COLO668 (cell line): ENCODE measurements around the gene NCMAP.
A peak's percentile ranks its signal among the peaks of the same experiment; 100 is the strongest.
"Not testable (repeated sequence)": the region's sequence is repeated elsewhere in the genome, so short reads cannot be mapped to it uniquely, and the experiment has no call there.

Experiments used
- DNase-seq: peaks from one replicate; lab custom pipeline; 2025; ENCODE audit not compliant: unreplicated experiment; lab: John Stamatoyannopoulos, UW

Gene NCMAP

GRCh38 chr1:24555591-24556413 is at the start of gene NCMAP:
Gene NCMAP, plus strand, starts transcription at chr1:24556087. Its CDS starts 39,344 bp downstream, at chr1:24595431.
- peak; percentile 86 for DNase-seq

DNA sequence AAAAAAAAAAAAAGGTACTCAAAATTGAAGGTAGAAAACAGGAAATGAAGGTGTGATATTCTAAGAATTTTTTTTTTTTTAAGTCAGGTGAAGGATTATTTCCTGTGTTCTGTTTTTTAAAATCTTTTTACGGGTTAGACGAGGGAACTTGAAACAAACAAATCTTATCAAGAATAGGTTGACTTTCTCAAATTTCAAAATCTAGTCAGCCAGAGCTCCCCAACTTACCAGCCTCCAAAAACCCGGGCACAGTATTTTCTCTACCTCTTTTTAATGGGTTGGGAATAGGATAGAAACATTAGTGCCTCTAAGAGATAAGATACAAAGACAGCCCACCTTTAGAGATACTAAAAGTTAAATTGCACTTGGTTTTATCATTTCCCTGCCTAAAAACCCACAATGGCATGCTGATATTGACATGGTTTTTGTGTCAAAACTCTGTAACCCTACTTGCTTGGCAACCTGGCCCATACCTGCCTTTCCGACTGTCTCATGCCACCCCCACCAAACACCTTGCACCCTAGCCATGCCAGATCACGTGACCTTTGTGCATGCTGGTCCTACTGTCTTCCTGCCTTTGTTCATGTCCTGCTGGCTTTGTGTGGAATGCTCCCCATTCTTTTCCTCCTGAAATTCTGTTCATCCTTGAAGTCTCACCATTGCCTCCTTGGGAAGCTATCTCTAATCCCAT is 49.1 kb upstream of the NCMAP start:
- no peak for DNase-seq

GRCh38 chr1:24507405-24507804 is 48.5 kb upstream of the NCMAP start:
- no peak for DNase-seq

- DNase-seq = no peak
Observed at GRCh38 chr1:24508911-24509310, 47.0 kb upstream of the NCMAP start.

GRCh38 chr1:24513706-24514105 is 42.2 kb upstream of the NCMAP start:
- no peak for DNase-seq

DNA sequence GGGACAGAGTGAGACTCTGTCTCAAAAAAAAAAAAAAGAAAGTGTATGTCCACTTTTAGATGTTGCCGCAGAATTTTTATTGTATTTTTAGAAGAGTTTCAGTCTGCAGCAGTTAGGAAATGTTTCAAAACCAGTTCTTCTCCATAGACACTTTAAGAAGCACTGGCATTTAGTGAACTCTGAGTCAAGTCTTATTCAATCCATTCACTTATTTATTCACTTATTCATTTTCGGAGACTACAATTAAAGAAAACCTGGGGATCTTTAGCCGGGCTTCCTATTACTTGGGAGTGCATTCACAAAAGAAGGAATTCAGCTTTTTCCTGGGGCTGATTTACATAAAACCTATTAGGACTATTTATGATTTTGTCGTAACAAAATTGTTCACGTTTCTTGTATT is 40.9 kb upstream of the NCMAP start:
- no peak for DNase-seq

DNA sequence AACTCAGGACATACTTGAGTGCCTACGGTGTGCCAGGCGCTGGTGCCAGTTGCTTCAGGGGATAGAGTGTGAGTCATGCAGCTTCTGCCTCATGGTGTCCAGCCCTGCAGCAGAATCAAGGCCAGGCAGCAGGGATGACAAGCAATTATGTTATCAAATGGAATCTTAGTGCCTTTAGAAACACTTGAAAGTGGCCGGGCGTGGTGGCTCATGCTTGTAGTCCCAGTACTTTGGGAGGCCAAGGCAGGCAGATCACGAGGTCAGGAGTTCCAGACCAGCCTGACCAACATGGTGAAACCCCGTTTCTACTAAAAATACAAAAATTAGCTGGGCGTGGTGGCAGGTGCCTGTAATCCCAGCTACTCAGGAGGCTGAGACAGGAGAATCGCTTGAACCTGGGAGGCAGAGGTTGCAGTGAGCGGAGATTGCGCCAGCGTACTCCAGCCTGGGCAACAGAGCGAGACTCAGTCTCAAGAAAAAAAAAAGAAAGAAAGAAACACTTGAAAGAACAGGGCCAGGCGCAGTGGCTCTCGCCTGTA is 40.1 kb upstream of the NCMAP start:
- DNase-seq = not testable (repeated sequence)

DNA sequence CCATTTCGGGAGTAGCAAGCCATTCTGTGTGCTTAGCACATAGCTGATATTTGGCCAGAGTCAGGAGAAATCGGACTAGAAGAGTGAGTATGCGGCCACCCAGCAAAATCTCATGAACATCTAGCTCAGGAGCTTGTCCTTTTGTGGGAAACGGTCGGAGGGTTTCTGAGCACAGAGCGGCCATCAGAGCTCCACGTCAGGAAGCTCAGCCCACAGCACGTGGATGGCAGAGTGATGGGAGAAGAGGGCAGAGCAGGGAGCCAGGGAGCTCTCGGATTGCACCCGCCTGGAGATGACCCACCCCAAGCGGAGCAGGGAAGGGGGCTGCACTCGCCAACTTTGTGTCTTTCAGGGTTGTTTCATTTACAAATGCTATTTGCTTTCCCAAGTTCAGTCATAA is 39.4 kb upstream of the NCMAP start:
- no peak for DNase-seq

- DNase-seq = no peak
Observed at GRCh38 chr1:24517898-24518297, 38.0 kb upstream of the NCMAP start.

DNA sequence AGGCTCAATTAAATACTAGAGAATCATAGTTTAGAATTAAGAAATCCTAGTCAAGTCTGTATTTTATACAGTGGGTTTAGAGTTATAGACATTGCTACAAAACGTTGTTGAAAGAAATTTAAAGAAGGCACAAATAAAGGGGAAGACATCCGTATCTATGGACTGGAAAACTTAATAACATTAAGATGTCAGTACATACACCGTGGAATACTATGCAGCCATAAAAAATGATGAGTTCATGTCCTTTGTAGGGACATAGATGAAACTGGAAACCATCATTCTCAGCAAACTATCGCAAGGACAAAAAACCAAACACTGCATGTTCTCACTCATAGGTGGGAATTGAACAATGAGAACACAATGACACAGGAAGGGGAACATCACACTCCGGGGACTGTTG is 35.6 kb upstream of the NCMAP start:
- DNase-seq = not testable (repeated sequence)

DNA sequence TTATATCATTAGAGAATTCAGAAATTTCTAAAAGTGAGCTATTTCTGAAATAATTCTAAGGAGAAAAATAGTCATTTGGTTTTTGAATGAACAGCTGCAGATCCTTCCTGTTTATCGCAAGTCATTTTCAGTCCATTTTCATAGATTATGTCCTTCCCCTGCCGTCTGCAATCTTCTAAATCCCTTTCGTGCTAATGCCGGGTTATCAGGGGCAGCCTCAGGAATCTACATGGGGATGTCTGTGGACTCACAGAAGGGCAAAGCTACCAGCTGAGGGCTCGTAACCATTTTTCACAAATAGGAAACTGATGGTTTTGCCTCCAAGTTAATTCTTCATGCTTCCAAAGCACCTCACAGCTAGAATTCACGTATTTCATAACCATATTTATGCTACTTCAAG is 30.3 kb upstream of the NCMAP start:
- DNase-seq = no peak

- DNase-seq = no peak
Observed at GRCh38 chr1:24526045-24526444, 29.8 kb upstream of the NCMAP start.

- DNase-seq = no peak
Observed at GRCh38 chr1:24526940-24527542, 28.8 kb upstream of the NCMAP start.

DNA sequence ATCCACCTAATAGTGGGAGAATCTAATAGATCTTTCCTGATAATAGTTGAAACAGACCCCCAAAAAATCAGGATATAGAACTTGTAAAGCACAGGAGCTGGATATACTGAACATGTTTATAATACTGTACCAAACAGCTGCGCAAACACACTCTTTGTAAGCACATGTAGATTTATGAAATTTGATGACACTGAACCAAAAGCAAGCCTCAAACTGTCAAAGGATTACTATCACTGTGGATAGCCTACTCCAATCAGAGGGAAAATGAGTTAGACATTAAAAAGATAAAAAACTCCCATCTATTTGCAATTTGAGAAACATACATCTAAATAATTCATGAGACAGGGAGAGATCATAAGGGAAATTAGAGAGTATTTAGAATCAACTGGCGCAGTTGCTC is 27.1 kb upstream of the NCMAP start:
- DNase-seq = peak; percentile 61

DNA sequence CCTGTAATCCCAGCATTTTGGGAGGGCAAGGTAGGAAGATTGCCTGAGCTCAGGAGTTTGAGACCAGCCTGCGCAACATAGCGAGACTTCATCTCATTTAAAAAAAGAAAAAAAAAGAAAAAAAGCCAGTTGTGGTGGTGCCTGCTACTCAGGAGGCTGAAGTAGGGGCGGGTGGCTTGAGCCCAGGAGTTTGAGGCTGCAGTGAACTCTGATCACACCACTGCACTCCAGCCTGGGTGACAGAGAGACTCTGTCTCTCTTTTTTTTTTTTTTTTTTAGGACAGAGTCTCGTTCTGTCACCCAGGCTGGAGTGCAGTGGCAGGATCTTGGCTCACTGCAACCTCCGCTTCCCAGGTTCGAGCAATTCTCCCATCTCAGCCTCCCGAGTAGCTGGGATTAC is 26.6 kb upstream of the NCMAP start:
- DNase-seq = not testable (repeated sequence)

GRCh38 chr1:24535021-24535424 is 20.9 kb upstream of the NCMAP start:
- no peak for DNase-seq

GRCh38 chr1:24535778-24536177 is 20.1 kb upstream of the NCMAP start:
- no peak for DNase-seq

GRCh38 chr1:24536391-24536840 is 19.5 kb upstream of the NCMAP start:
- DNase-seq = peak; percentile 78

- no peak for DNase-seq
Observed at GRCh38 chr1:24540051-24540905, 15.6 kb upstream of the NCMAP start.

DNA sequence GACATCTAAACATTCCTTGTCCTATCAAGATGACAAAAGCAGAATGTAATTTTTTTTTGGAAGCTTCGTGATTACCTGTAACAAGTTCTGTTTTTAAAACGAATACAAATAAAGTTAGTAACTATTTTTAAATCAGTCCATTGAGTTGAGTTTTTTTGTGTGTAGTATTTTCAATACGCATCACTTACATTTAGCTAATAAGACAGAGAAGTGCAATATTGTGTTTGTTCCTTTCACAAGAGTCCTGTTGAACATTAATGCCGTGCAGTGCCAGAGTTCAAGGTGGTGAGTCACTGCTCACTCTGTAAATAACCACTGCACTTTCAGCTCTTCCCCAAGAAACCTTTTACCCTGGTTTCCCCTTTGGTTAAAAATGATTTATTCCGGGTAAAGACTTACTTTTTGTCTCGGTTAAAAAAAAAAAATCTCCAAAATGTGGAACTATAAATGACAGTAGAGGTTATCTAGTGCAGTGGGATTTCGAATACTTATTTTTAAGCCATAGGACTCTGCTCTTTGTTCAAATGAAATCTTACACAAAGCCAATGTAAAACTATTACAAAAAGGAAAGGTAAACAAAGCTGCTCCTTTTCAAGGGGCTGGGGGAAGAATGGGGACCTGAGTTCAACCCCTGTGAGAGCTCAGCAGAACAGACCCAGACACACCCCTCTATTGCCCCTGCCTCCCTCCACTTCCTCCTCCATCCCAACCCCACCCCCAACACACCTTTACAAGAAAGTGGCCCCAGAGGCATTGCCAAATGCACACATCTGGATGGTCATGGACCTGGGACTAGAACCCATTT is 14.8 kb upstream of the NCMAP start:
- DNase-seq = no peak
